K562 (cell line): ENCODE measurements around the gene RPL28. TPM values are rescaled to one million over a fixed set of nuclear protein-coding genes. Genes with fewer than 3 reads are reported as not detected.

Experiments used
- CBX2 ChIP-seq: fragments of 200-600 bp; sonication (generic); IDR thresholded peaks from one replicate; pipeline ENCODE4 v1.6.1; 2012; ENCODE audit warnings: mild to moderate bottlenecking, low read length, inconsistent platforms; ENCODE audit not compliant: insufficient read depth, poor library complexity, severe bottlenecking
- ELF1 ChIP-seq: fragments of 200-800 bp; sonication (Bioruptor generic); IDR thresholded peaks from 2 replicates; pipeline ENCODE4 v1.6.1; 2016; ENCODE audit warnings: missing genetic modification characterization, missing compliant biosample characterization
- ELK3 ChIP-seq: fragments of 450-650 bp; formaldehyde crosslinking; IDR thresholded peaks from 2 replicates; pipeline ENCODE4 v1.4.0; 2020; ENCODE audit warnings: mild to moderate bottlenecking
- FOSL1 ChIP-seq: fragments of 200-800 bp; sonication (Bioruptor generic); conservative IDR thresholded peaks from 2 replicates; pipeline ENCODE4 v1.6.1; 2016; ENCODE audit warnings: missing genetic modification characterization, missing compliant biosample characterization
- FOXP1 ChIP-seq: sonication (generic); formaldehyde crosslinking; IDR thresholded peaks from 2 replicates; pipeline ENCODE4 v1.8.0; 2022; ENCODE audit warnings: mild to moderate bottlenecking, missing genetic modification reagents
- GATAD2B ChIP-seq: fragments of 450-650 bp; IDR thresholded peaks from 2 replicates; pipeline ENCODE4 v1.6.1; 2017; ENCODE audit warnings: mild to moderate bottlenecking, borderline replicate concordance
- GTF3C2 ChIP-seq: IDR thresholded peaks from 3 replicates; pipeline ENCODE4 v1.6.1; 2011; ENCODE audit warnings: borderline replicate concordance, mild to moderate bottlenecking, moderate library complexity; ENCODE audit not compliant: insufficient read length; ENCODE audit errors: extremely low read depth
- HES1 ChIP-seq: fragments of 450-650 bp; IDR thresholded peaks from 2 replicates; pipeline ENCODE4 v1.6.1; 2016; ENCODE audit warnings: low read depth, mild to moderate bottlenecking, moderate library complexity
- KDM2B ChIP-seq: fragments of 250-450 bp; sonication (Bioruptor Pico); IDR thresholded peaks from 2 replicates; pipeline ENCODE4 v1.8.0; 2021; ENCODE audit warnings: mild to moderate bottlenecking, moderate library complexity
- KLF16 ChIP-seq: IDR thresholded peaks from 2 replicates; pipeline ENCODE4 v1.6.1; 2016; ENCODE audit warnings: antibody characterized with exemption
- MBD1 ChIP-seq: fragments of 250-450 bp; sonication (Bioruptor Pico); IDR thresholded peaks from 2 replicates; pipeline ENCODE4 v1.8.0; 2022; ENCODE audit warnings: inconsistent platforms
- RBM14 ChIP-seq: fragments of 200-400 bp; formaldehyde crosslinking; IDR thresholded peaks from 2 replicates; pipeline ENCODE4 v1.6.1; 2018; ENCODE audit warnings: low read depth, mild to moderate bottlenecking, low read length, moderate library complexity, borderline replicate concordance; ENCODE audit not compliant: insufficient read depth
- RBM15 ChIP-seq: fragments of 200-400 bp; formaldehyde crosslinking; IDR thresholded peaks from 2 replicates; pipeline ENCODE4 v1.6.1; 2018; ENCODE audit warnings: mild to moderate bottlenecking, low read length, moderate library complexity; ENCODE audit not compliant: insufficient read depth
- ZBTB43 ChIP-seq: sonication (generic); formaldehyde crosslinking; IDR thresholded peaks from 2 replicates; pipeline ENCODE4 v1.8.0; 2023; ENCODE audit warnings: mild to moderate bottlenecking, missing genetic modification reagents
- ZNF165 ChIP-seq: fragments of 250-450 bp; sonication (Bioruptor Pico); IDR thresholded peaks from 2 replicates; pipeline ENCODE4 v1.4.0; 2020; ENCODE audit warnings: borderline replicate concordance
- ZNF586 ChIP-seq: fragments of 450-650 bp; formaldehyde crosslinking; conservative IDR thresholded peaks from 2 replicates; pipeline ENCODE4 v1.4.0; 2020; ENCODE audit warnings: mild to moderate bottlenecking, moderate library complexity
- ZNF764 ChIP-seq: fragments of 250-450 bp; sonication (Bioruptor Pico); IDR thresholded peaks from 2 replicates; pipeline ENCODE4 v1.4.0; 2020; ENCODE audit warnings: low read depth, mild to moderate bottlenecking, moderate library complexity
- polyA plus RNA-seq, 8 experiments: library from polyadenylated mRNA; depleted of rRNA in 4 of 8; stranded (reverse) in 5 of 8; unstranded in 3 of 8; fragments of >200 nt; fragmentation: Nextera tagmentation in 2 of 8; fragmentation: Illumina TruSeq in 1 of 8; extraction: Ambion mirVana in 2 of 8; extraction: Trizol in 1 of 8; gene quantifications; 2 replicates each; pipeline versions ENCODE4 v1.2.1 to v1.2.3, GENCODE V29; 2011 to 2014; ENCODE audit warnings: inconsistent platforms in 1 of 8, missing spikeins in 1 of 8
- total RNA-seq, 7 experiments: library from RNA; depleted of rRNA in 6 of 7; stranded (reverse); fragments of >200 nt in 6 of 7; fragmentation: Illumina TruSeq in 2 of 7; extraction: Trizol in 2 of 7; gene quantifications; 2 replicates each; pipeline versions ENCODE4 v1.2.1 to v1.2.3, GENCODE V29; 2011 to 2021; ENCODE audit warnings: low replicate concordance in 1 of 7

Gene RPL28
- total and polyA plus RNA-seq, 9 of the 15 experiments (the other 6 are each of a cell fraction or from before 2014, with no cell fraction given): 124 to 3,106 (median 622) TPM

GRCh38 chr19:55407800-55408532 lies 22.2 kb downstream of the RPL28 start (continued):
- no peak for TF ChIP-seq ZBTB43
- 0 out of 2 replicates have a peak, but pooled peaks have one; percentile 27 for TF ChIP-seq FOSL1
- TF ChIP-seq KDM2B (CRISPR knock-in tag): no peak
- peak; percentile 94 for TF ChIP-seq HES1
- no peak for TF ChIP-seq GTF3C2
- no peak for TF ChIP-seq ZNF764 (CRISPR knock-in tag)
- peak; percentile 86 for TF ChIP-seq ELF1
- no peak for TF ChIP-seq MBD1 (CRISPR knock-in tag)
- TF ChIP-seq ELK3 (CRISPR knock-in tag): no peak
- no peak for TF ChIP-seq RBM15
- no peak for TF ChIP-seq ZNF586 (CRISPR knock-in tag)
- 0 out of 2 replicates have a peak, but pooled peaks have one; percentile 78 for TF ChIP-seq RBM14
- peak; percentile 79 for TF ChIP-seq KLF16
- TF ChIP-seq ZNF165 (CRISPR knock-in tag): no peak
- TF ChIP-seq CBX2: no peak
- peak; percentile 80; the same call in 1 of the 2 replicates for TF ChIP-seq GATAD2B
- TF ChIP-seq FOXP1 (CRISPR knock-in tag): peak; percentile 92; the same call in 1 of the 2 replicates
